Activated CD4-positive, alpha-beta T cell treated with anti-CD3 and anti-CD28 coated beads for 4 hours (primary cell): ENCODE data around the gene OR2L2.
"Not testable (repeated sequence)": the region's sequence is repeated elsewhere in the genome, so short reads cannot be mapped to it uniquely, and the experiment has no call there.

Source experiments
- DNase-seq, 2 donors: peaks; one replicate each; pipeline ENCODE4 v3.0.0-alpha.2; 2020

Gene OR2L2, protein sequence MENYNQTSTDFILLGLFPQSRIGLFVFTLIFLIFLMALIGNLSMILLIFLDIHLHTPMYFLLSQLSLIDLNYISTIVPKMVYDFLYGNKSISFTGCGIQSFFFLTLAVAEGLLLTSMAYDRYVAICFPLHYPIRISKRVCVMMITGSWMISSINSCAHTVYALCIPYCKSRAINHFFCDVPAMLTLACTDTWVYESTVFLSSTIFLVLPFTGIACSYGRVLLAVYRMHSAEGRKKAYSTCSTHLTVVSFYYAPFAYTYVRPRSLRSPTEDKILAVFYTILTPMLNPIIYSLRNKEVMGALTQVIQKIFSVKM

DNA sequence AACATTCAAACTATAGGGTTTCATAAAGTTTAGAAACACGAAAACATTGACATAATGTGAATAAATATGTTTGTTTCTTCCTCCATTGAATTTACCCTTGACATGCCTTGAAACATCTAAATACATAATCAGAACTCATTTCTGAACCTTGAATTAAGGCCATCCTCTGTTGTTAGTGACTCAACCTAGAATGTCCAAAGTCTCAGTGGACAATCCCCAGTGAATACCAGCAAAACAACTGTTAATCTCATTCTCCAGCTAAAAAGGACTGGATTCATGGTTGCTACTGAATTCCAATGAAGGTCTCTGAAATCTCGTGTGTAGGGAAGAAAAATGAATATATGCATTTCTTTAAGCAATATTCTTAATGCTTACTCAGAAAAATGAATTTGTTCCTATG, at the start of gene OR2L2:
Gene OR2L2, plus strand, starts transcription at position 301 of the 400 bp plus-strand sequence. CDS start 8,198 bp downstream, outside the sequence.
- DNase-seq = no peak

DNA sequence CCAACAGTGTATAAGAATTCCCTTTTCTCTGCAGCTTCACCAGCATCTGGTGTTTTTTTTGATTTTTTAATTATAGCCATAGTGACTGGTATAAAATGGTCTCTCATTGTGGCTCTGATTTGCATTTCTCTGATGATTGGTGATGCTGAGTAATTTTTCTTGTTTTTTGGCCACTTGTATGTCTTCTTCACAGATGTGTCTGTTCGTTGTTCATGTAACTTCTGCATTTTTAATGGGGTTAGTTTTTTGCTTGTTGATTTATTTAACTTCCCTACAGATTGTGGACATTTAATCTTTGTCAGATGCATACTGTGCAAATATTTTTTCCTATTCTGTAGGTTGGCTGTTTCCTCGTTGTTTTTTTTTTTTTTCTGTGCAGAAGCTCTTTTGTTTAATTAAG, 36.9 kb upstream of the OR2L2 start:
- no peak for DNase-seq

DNA sequence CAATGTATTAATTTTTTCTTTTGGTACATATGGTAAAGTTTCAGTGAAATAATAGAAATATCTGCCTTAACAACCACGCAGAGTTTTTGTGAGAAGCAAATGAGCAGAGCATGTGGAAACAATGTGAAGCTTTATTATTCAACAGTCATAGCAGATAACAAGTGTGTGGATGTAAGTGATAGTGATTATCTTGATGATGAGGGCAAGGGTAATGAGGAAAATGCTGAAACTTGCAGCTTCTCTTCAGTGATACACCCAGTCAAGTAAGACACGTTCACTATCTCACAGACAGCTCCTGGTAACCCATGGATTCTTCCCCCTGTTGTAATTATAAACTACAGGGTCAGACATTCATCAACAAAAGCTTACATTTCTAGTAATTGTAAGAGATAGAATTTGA, 31.1 kb upstream of the OR2L2 start:
- DNase-seq = no peak

DNA sequence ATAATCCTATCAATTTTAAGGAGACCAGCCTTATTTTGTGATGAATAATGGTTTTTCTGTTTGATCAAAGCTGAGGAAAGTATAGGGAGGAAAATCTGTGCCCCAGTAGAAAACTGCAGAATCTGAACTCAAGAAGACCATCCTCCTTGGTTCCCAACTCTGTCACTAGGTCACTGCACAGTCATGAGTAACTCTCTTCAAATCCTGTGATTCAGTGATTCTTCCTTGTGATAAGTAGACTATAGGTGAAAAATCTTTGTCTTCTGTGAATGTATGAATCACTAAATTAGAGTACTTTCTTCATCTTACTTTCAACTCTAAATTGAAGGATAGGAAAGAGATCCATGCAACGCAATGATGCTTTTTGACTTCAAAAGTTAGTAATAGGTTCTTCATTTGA, 29.7 kb upstream of the OR2L2 start:
- DNase-seq = no peak

DNA sequence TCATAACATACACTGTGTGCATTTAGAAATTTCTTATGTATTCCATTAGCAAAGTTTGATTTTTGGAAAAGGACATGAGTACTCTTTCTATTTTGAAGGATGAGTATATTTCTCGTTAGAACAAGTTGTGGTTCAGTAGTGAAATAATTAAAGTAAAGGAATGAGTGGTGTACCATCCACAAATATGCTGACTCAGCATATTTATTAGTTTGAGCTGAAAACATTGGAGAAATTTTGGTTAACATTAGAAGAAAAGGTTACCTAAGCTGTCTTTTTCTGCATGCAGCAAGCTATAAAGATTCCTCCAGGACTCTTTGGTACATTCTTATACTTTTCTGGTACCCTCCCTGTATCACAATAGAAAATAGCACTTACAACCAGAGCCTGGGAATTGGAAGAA, 22.1 kb upstream of the OR2L2 start:
- no peak for DNase-seq

DNA sequence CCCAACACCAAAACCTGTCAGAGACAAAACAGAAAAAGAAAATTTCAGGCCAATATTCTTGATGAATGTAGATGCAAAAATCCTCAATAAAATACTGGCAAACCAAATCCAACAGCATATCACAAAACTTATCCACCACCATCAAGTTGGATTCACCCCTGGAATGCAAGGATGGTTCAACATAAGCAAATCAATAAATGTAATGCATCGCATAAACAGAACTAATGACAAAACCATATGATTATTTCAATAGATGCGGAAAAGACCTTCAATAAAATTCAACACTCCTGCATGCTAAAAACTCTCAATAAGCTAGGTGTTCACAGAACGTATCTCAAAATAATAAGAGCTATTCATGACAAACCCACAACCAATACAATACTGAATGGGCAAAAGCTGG, 20.2 kb upstream of the OR2L2 start:
- no peak for DNase-seq

DNA sequence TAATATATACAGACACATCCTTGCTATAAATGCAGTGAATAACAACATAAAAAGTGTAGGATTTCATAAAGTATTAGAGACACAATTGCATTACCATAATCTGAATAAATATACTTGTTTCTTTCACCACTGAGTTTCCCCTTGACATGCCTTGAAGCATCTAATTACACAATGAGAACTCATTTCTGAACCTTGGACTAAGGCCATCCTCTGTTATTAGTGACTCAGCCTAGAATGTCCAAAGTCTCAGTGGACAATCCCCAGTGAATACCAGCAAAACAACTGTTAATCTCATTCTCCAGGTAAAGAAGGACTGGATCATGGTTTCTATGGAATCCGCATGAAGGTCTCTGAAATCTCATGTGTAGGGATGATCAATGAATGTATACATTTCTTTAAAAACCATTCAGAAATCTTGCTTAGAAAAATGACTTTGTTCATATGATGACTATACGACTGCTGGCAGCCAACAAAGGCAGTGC, 16.6 kb upstream of the OR2L2 start, which contains the start of gene OR2L5:
Gene OR2L5, plus strand, starts transcription at position 432 of the 482 bp plus-strand sequence. CDS start 8,288 bp downstream, outside the sequence.
- no peak for DNase-seq

DNA sequence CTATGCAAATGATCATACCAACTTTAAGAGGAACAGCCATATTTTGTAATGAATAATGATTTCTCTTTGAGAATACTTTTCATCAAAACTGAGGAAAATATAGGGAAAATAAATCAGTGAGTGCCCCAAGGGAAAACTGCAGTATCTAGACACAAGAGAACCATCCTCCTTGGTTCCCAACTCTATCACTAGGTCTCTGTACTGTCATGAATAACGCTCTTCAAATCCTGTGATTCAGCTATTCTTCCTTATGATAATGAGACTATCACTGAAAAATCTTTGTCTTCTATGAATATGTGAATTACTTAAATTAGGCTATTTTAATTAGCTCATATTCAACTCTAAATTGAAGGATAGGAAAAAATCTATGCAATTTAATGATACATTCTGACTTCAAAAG, 14.1 kb upstream of the OR2L2 start:
- no peak for DNase-seq

DNA sequence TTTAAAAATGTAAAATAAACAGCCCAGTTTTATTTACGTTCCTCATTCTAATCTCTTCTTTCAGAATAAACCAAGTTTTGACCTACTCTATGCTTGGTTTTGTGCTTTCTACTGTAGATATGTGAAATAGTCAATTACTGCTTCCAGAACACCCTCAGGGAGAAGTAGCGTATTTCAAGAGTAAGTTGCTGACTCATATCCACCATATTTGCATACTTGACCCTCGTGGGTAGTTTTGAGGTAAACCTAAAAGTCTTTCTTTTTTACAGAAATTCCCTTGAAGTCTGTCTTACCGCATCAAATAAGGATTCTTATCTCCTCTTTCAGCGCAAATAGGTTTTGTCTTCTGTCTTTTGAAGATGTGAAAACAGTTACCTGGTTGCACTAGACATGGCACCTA, 15.3 kb downstream of the OR2L2 start:
- DNase-seq = no peak

DNA sequence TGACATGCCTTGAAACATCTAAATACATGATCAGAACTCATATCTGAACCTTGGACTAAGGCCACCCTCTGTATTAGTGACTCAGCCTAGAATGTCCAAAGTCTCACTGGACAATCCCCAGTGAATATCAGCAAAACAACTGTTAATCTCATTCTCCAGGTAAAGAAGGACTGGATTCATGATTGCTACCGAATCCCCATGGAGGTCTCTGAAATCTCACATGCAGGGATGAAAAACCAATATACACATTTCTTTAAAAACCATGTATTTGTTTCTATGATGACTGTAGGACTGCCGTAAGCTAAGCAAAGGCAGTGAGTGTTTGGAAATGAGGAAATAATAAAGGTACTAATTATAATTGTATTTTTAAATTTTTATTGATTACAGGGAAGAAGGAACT, 16.7 kb downstream of the OR2L2 start, which contains the start of gene OR2L3:
Gene OR2L3, plus strand, starts transcription at position 301 of the 400 bp plus-strand sequence. CDS start 13,846 bp downstream, outside the sequence.
- no peak for DNase-seq

DNA sequence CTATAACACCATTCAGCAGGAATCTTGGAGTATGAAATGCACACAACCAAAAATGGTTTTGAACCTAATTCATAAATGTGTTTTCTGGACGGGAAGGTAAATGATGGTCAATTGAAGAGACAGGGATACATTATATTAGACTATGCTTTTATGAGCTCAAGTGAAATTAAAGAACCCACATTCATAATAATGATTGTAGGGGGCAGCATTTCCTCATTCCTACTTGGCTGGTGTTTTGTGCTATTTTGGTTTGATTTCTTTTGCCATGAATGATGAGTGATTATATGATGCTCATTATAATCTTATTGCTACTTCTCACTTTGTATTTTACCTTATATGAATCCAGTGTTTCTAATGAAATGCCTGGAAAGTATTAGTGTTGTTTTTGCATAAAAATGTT, 17.1 kb downstream of the OR2L2 start:
- DNase-seq = no peak

DNA sequence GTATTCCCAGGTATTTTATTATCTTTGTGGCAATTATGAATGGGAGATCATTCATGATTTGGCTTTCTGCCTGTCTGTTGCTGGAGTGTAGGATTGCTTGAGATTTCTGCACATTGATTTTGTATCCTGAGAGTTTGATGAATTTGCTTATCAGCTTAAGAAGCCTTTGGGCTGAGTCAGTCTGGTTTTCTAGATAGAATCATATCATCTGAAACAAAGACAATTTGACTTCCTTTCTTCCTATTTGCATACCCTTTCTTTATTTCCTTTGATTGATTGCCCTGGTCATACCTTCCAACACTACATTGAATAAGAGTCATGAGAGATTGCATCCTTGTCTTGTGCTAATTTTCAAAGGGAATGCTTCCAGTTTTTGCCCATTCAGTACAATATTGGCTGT, 24.8 kb downstream of the OR2L2 start:
- no peak for DNase-seq

DNA sequence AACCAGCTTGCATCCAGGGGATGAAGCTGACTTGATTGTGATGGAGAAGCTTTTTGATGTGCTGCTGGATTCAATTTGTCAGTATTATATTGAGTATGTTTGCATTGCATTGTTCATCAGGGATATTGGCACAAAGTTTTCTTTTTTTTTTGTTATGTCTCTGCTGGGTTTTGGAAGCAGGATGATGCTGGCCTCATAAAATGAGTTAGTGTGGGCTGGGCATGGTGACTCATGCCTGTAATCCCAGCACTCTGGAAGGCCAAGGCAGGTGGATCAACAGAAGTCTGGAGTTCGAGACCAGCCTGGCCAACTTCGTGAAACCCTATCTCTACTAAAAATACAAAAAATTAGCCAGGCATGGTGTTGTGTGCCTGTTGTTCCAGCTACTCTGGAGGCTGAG, 25.4 kb downstream of the OR2L2 start:
- no peak for DNase-seq

DNA sequence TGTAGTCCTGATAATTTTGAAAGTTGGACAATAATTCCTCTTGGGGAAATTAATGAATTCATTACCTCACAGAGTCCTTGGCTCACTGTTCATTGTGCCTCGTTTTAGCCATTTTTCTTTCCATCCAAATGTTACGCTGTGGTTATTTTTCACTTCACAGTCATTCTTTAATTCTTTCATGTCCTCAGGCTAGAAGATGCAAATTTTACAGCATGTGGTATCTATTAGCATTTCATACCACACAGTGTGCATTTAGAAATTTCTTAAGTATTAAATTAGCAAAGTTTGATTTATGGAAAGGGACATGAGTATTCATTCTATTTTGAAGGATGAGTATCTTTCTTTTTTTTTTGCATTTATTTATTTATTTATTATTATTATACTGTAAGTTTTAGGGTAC, 35.2 kb downstream of the OR2L2 start:
- no peak for DNase-seq

DNA sequence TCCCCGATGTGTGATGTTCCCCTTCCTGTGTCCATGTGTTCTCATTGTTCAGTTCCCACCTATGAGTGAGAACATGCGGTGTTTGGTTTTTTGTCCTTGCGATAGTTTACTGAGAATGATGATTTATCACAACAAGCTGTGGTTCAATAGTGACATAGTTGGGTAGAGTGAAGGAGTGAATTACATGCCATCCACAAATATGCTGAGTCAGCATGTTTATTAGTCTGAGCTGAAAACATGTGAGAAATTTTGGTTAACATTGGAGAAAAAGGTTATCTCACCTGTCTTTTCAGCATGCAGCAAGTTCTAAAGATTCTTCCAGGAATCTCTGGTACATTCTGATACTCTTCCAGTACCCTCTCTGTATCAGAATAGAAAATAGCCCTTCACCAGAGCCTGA, 35.7 kb downstream of the OR2L2 start:
- no peak for DNase-seq

DNA sequence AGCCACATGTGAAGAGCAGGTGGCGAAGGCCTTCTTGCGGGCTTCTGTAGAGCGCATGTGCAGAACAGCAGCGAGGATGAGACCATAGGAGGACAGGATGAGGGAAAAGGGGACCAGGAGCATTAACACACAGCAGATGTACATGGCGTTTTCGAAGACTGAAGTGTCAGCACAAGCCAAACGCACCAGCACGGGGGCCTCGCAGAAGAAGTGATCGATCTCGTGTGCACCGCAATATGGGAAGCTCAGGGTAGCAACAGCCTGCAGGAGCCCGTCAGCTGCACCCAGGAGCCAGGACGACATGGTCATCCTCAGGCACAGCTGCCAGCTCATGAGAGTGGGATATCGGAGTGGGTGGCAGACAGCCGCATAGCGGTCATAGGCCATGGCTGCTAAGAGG, 54.0 kb downstream of the OR2L2 start:
- not testable (repeated sequence) for DNase-seq
